Rectal smooth muscle tissue (tissue), 1 donor: ENCODE results near the gene SLC31A1.

Source experiments
- H3K27ac ChIP-seq: one replicate; pipeline ENCODE4 v1.7.0; 2013; ENCODE audit warnings: low read depth, low read length, inconsistent platforms
- H3K27me3 ChIP-seq: one replicate; pipeline ENCODE4 v1.7.0; 2013; ENCODE audit warnings: low read length; ENCODE audit not compliant: control insufficient read depth, insufficient read depth
- H3K36me3 ChIP-seq: one replicate; pipeline ENCODE4 v1.7.0; 2013; ENCODE audit warnings: low read length; ENCODE audit not compliant: control insufficient read depth, insufficient read depth
- H3K4me1 ChIP-seq: one replicate; pipeline ENCODE4 v1.7.0; 2013; ENCODE audit warnings: low read length; ENCODE audit not compliant: control insufficient read depth, insufficient read depth
- H3K4me3 ChIP-seq: one replicate; pipeline ENCODE4 v1.7.0; 2013; ENCODE audit warnings: low read length
- H3K9ac ChIP-seq: one replicate; pipeline ENCODE4 v1.7.0; 2013; ENCODE audit warnings: low read length

The SLC31A1 gene

DNA sequence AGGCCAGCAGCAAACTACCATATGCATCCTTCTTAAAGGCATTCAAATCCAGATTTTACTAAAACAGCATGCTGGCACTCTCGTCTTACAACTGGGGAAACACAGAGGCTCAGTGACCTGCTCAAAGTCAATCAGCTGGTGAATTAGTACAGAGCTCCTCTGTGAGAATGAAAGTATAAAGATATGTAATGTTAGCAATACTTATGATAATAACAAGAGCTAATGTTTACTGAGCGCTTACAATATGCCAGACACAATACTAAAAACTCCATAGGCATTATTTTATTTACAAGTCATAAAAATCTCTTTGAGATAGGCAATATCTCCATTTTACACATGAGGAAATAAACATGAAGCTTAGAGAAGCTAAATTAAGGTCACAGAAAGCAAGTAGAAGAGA lies 28.9 kb upstream of the SLC31A1 start:
- Histone ChIP-seq H3K27ac (no peak overlapping the region), H3K4me1 (no peaks in the 10 kb centered on the region), H3K27me3 (no peaks in the 10 kb centered on the region), H3K4me3 (no peak overlapping the region), H3K9ac (no peak overlapping the region), H3K36me3 (peaks cover 23% of the 10 kb centered on the region)

GRCh38 chr9:113199683-113200329 lies 21.5 kb upstream of the SLC31A1 start:
- H3K4me3 ChIP-seq = no peak overlapping the region
- H3K36me3 ChIP-seq = peaks cover 7% of the 10 kb centered on the region
- H3K27me3 ChIP-seq = no peaks in the 10 kb centered on the region
- no peak overlapping the region for H3K9ac ChIP-seq
- no peaks in the 10 kb centered on the region for H3K4me1 ChIP-seq
- H3K27ac ChIP-seq = no peak overlapping the region

DNA sequence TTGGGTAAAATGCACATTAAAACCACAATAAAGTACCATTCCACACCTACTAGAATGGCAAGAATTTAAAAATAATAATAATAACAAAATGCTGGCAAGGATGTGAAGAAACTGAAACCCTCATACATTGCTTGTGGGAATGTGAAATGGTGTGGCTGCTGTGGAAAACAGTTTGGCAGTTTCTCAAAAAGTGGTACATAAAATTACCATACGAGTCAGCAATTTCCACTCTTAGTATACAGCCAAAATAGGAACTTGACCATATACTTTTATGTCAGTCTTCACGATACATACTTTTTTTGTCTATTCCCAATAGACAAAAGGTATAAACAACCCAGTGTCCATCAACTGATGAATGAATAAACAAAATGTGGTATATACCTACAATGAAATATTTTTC lies 15.9 kb upstream of the SLC31A1 start:
- no peak overlapping the region for H3K9ac ChIP-seq
- H3K27me3 ChIP-seq = no peaks in the 10 kb centered on the region
- no peaks in the 10 kb centered on the region for H3K4me1 ChIP-seq
- H3K4me3 ChIP-seq = no peak overlapping the region
- H3K36me3 ChIP-seq = peaks cover 7% of the 10 kb centered on the region
- no peak overlapping the region for H3K27ac ChIP-seq

DNA sequence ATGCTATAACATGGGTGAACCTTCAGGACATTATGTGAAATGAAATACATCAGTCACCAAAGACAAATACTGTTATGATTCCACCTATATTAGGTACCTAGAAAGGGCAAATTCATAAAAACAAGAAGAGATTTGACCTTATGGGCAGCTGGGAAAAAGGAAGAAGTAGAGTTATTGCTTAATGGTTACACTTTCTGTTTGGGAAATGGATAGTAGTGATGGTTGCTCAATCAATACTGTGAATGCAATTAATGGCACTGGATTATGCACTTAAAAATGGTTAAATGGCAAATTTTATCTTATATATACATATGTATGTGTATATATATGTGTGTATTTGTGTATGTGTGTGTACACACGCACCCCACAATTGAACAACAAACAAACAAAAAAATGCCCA lies 15.5 kb upstream of the SLC31A1 start:
- no peak overlapping the region for H3K27ac ChIP-seq
- no peaks in the 10 kb centered on the region for H3K4me1 ChIP-seq
- H3K4me3 ChIP-seq = no peak overlapping the region
- H3K36me3 ChIP-seq = peaks cover 10% of the 10 kb centered on the region
- no peaks in the 10 kb centered on the region for H3K27me3 ChIP-seq
- H3K9ac ChIP-seq = no peak overlapping the region

- Histone ChIP-seq H3K4me3 (no peak overlapping the region), H3K9ac (no peak overlapping the region), H3K27me3 (no peaks in the 10 kb centered on the region), H3K27ac (no peak overlapping the region), H3K4me1 (no peaks in the 10 kb centered on the region), H3K36me3 (peaks cover 9% of the 10 kb centered on the region)
These were observed 10.5 kb upstream of the SLC31A1 start for GRCh38 chr9:113210815-113211214.

DNA sequence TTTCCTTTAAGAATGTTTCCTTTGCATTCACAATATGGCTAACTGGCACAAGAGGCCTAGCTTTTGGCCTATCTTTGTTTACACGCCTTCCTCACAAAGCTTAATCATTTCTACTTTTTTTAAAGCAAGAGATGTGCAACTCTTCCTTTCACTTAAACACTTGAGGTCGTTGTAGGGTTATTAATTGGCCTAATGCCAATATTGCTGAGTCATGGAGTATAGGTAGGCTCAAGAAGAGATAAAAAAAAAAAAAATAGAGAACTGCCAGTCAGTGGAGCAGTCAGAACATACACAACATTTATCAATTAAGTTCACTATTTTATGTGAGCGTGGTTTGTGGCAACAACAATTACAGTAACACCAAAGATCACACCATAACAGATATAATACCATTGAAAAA lies 6.2 kb upstream of the SLC31A1 start:
- H3K36me3 ChIP-seq = peaks cover 7% of the 10 kb centered on the region
- no peaks in the 10 kb centered on the region for H3K27me3 ChIP-seq
- H3K9ac ChIP-seq = no peak overlapping the region
- no peak overlapping the region for H3K27ac ChIP-seq
- no peak overlapping the region for H3K4me3 ChIP-seq
- H3K4me1 ChIP-seq = peaks cover 9% of the 10 kb centered on the region

DNA sequence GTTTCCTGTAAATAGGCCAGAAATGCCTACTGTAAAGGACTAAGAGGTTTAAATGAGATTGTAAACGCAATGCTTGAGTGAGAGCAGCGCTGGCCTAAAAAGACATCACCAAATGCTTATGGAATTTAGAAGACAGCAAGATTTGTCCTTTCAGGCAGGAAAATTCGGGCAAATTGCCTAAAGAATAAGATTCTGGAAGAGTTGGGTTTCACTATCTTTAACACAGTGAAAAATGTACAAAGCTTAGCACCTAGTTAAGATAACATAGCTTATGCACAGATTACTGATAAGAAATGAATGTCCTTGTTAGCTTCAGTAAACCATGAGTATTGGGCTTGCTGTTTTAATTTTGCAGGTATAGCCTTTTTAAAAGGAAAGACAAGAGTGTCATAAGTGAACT lies 4.9 kb upstream of the SLC31A1 start:
- Histone ChIP-seq H3K27ac (no peak overlapping the region), H3K4me1 (peaks cover 14% of the 10 kb centered on the region), H3K9ac (no peak overlapping the region), H3K4me3 (no peak overlapping the region), H3K36me3 (peaks cover 3% of the 10 kb centered on the region), H3K27me3 (no peaks in the 10 kb centered on the region)

- peaks cover 16% of the 10 kb centered on the region for H3K4me1 ChIP-seq
- H3K27ac ChIP-seq = no peak overlapping the region
- H3K9ac ChIP-seq = no peak overlapping the region
- H3K36me3 ChIP-seq = no peaks in the 10 kb centered on the region
- no peaks in the 10 kb centered on the region for H3K27me3 ChIP-seq
- peak overlapping the region; percentile 96 for H3K4me3 ChIP-seq
These were observed 2.0 kb upstream of the SLC31A1 start for GRCh38 chr9:113219186-113219936.

DNA sequence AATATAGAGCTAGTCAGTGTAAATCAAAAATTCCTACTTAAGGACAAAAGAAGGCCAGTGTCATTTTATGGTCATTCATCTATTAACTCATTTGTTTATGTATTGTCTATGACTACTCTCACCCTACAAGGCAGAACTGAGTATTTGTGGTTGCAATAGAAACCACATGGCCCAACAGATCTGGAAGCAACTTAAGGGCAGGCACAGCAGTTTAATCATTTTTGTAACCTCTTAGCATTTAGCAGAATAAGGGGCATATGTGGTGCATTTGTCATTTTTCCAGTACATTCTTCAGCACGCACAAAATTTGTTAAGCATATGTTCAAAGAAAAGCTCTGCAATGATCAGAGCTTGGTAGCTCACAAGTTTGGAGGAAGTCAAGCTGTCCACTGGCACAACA lies 1.4 kb upstream of the SLC31A1 start:
- Histone ChIP-seq H3K4me3 (peak overlapping the region; percentile 96), H3K27me3 (no peaks in the 10 kb centered on the region), H3K4me1 (peaks cover 16% of the 10 kb centered on the region), H3K36me3 (no peaks in the 10 kb centered on the region), H3K27ac (no peak overlapping the region), H3K9ac (no peak overlapping the region)

GRCh38 chr9:113220467-113221002 lies 809 bp upstream of the SLC31A1 start:
- Histone ChIP-seq H3K9ac (peak overlapping the region; percentile 92), H3K27ac (peak overlapping the region; percentile 83), H3K4me3 (peak overlapping the region; percentile 96), H3K36me3 (no peaks in the 10 kb centered on the region), H3K27me3 (no peaks in the 10 kb centered on the region), H3K4me1 (peaks cover 16% of the 10 kb centered on the region)

- peak overlapping the region; percentile 79 for H3K27ac ChIP-seq
- peaks cover 16% of the 10 kb centered on the region for H3K4me1 ChIP-seq
- H3K36me3 ChIP-seq = no peaks in the 10 kb centered on the region
- H3K9ac ChIP-seq = peak overlapping the region; percentile 91
- peak overlapping the region; percentile 94 for H3K4me3 ChIP-seq
- no peaks in the 10 kb centered on the region for H3K27me3 ChIP-seq
These were observed 597 bp downstream of the SLC31A1 start for GRCh38 chr9:113221800-113222481.

- H3K4me1 ChIP-seq = peaks cover 16% of the 10 kb centered on the region
- no peak overlapping the region for H3K27ac ChIP-seq
- H3K9ac ChIP-seq = no peak overlapping the region
These were observed 1.1 kb downstream of the SLC31A1 start for GRCh38 chr9:113222482-113222841.

More at GRCh38 chr9:113222482-113222841, 1.1 kb downstream of the SLC31A1 start:
- H3K36me3 ChIP-seq = no peaks in the 10 kb centered on the region
- H3K4me3 ChIP-seq = peak overlapping the region; percentile 94
- no peaks in the 10 kb centered on the region for H3K27me3 ChIP-seq
